ENCODE measurements around the gene BCAP29. TPM values are rescaled to one million over a fixed set of nuclear protein-coding genes. Genes with fewer than 3 reads are reported as not detected.

Gene BCAP29
- total and polyA plus RNA-seq, 2 of the 4 experiments (the other 2 are of a cell fraction), result 33.0 to 35.1 TPM

- Histone ChIP-seq H3K27me3 (ENCODE audit: control insufficient read depth, insufficient read depth, low read length) (no peaks in the 10 kb centered on the region), H4K20me1 (ENCODE audit: insufficient read depth, low read length) (peaks cover 8% of the 10 kb centered on the region; the same call in 1 of the 2 replicates), H3K4me3 (ENCODE audit: insufficient read depth, low read depth, low read length) (no peak overlapping the region), H3K27ac (ENCODE audit: insufficient read depth, low read length) (no peak overlapping the region), H3K9me3 (ENCODE audit: control insufficient read depth, insufficient read depth, low read length) (peaks cover 6% of the 10 kb centered on the region), H3K23ac (ENCODE audit: low read depth, low read length) (no peak overlapping the region), H3K9ac (ENCODE audit: low read depth, low read length) (no peak overlapping the region), H2AK9ac (replicated peaks; ENCODE audit: low read depth, low read length, poor library complexity) (no peak overlapping the region), H2AK5ac (ENCODE audit: low read depth, low read length) (no peak overlapping the region), H4K91ac (ENCODE audit: insufficient read depth, low read depth, low read length) (no peak overlapping the region), H3K4ac (ENCODE audit: low read depth, low read length) (no peak overlapping the region), H3K4me1 (ENCODE audit: control insufficient read depth, insufficient read depth, low read length) (no peaks in the 10 kb centered on the region), H4K5ac (ENCODE audit: low read depth, low read length) (no peak overlapping the region), H3K9me1 (ENCODE audit: insufficient read depth, low read length) (no peaks in the 10 kb centered on the region), H3K79me1 (ENCODE audit: low read depth in 1 of 2, low read length in 2 of 2) (peaks cover 5 to 34% of the 10 kb centered on the region in 2 experiments), H3K36me3 (ENCODE audit: control insufficient read depth, insufficient read depth, low read length) (peaks cover 14% of the 10 kb centered on the region), H2BK20ac (ENCODE audit: low read depth, low read length) (no peak overlapping the region), H2BK5ac (ENCODE audit: low read depth, low read length, poor library complexity, severe bottlenecking) (no peak overlapping the region), H4K8ac (ENCODE audit: low read depth in 2 of 2, low read length in 2 of 2) (no peak overlapping the region), H3K56ac (ENCODE audit: extremely low read depth, insufficient read depth, low read length) (no peak overlapping the region), H2BK120ac (ENCODE audit: low read depth, low read length) (no peak overlapping the region), H3K18ac (ENCODE audit: low read depth, low read length) (no peak overlapping the region), H2BK15ac (ENCODE audit: low read depth, low read length) (no peak overlapping the region), H3K14ac (replicated peaks; ENCODE audit: low read depth, low read length) (no peak overlapping the region), H2AFZ (replicated peaks; ENCODE audit: low read length, poor library complexity) (no peak overlapping the region), H3K4me2 (ENCODE audit: low read depth, low read length) (no peak overlapping the region)
- in situ Hi-C loops (cut with MboI; ENCODE audit: low sequenced_read_pairs), result no loop called here
- dilution Hi-C loops (cut with HindIII; ENCODE audit: low sequenced_read_pairs, unreplicated experiment), result no loop called here
- TF ChIP-seq MAFK (IDR thresholded peaks at IDR 0.05; ENCODE audit: low read depth, low read length) (no peak), RAD21 (IDR thresholded peaks at IDR 0.05; ENCODE audit: low read length) (no peak), BHLHE40 (IDR thresholded peaks at IDR 0.05; ENCODE audit: low read depth, low read length) (no peak), RCOR1 (IDR thresholded peaks at IDR 0.05; ENCODE audit: insufficient replicate concordance, low read length) (no peak), NFE2L2 (IDR thresholded peaks at IDR 0.05; ENCODE audit: low read depth, low read length) (no peak), CHD1 (IDR thresholded peaks at IDR 0.05; ENCODE audit: low read depth, low read length) (no peak), SMC3 (IDR thresholded peaks at IDR 0.05; ENCODE audit: low read depth, low read length) (no peak), CTCF (conservative IDR thresholded peaks at IDR 0.05; ENCODE audit: low read depth, low read length) (no peak), MXI1 (IDR thresholded peaks at IDR 0.05; ENCODE audit: borderline replicate concordance, low read depth, low read length) (no peak)
- no peak for DNase-seq
- 80% methylated on average over 1 of the region's 4 CpGs; no CpG with 5 or more reads in 1 of the 2 experiments for WGBS, 2 experiments (ENCODE audit: extremely low coverage in 2 of 2, insufficient read length in 1 of 2)
- ATAC-seq (ENCODE audit: low read depth), result no peak
- ChIA-PET CTCF (no interaction called here), POLR2A (ENCODE audit: unreplicated experiment) (no interaction called here)
- BruUV-seq (replicated peaks), result no TSS peak
- intact Hi-C loops (cut with micrococcal nuclease), result no loop called here
Measured at GRCh38 chr7:107544848-107545591, 35.0 kb upstream of the BCAP29 start.
